Mononuclear cell (primary cell): ENCODE data around the gene WNT5B. TPM values are rescaled to one million over a fixed set of nuclear protein-coding genes. Genes with fewer than 3 reads are reported as not detected.

Experiments
- H3K27me3 ChIP-seq: 2 replicates; pipeline ENCODE4 v1.6.0; 2011; ENCODE audit warnings: low read length, control low read depth; ENCODE audit not compliant: insufficient read depth
- H3K4me1 ChIP-seq: 2 replicates; pipeline ENCODE4 v1.5.1; 2011; ENCODE audit warnings: mild to moderate bottlenecking, low read length, control low read depth; ENCODE audit not compliant: insufficient read depth
- H3K4me3 ChIP-seq: 2 replicates; pipeline ENCODE4 v1.5.1; 2011; ENCODE audit warnings: mild to moderate bottlenecking, low read length, moderate library complexity
- H3K9me3 ChIP-seq: 2 replicates; pipeline ENCODE4 v1.5.1; 2011; ENCODE audit warnings: low read depth, mild to moderate bottlenecking, control low read depth, low read length
- total RNA-seq: library from RNA; depleted of rRNA; stranded (reverse); fragments of >200 nt; gene quantifications from one replicate; pipeline ENCODE4 v1.2.3, GENCODE V29; 2012

WNT5B gene
- total RNA-seq: not detected

GRCh38 chr12:1628666-1629337 lies at the start of gene WNT5B:
Gene WNT5B (plus strand): TSS chr12:1629231. CDS start chr12:1631355, 2,124 bp downstream.
- H3K27me3 ChIP-seq: peaks cover 28% of the 10 kb centered on the region
- peak within 1 kb of the TSS; percentile 13 for H3K4me3 ChIP-seq
- peaks cover 35% of the 10 kb centered on the region for H3K4me1 ChIP-seq
- no peaks in the 10 kb centered on the region for H3K9me3 ChIP-seq

- Histone ChIP-seq H3K27me3 (no peaks in the 10 kb centered on the region), H3K4me3 (no peak overlapping the region), H3K9me3 (no peaks in the 10 kb centered on the region), H3K4me1 (peaks cover 7% of the 10 kb centered on the region)
Observed at GRCh38 chr12:1579651-1580435, 49.2 kb upstream of the WNT5B start.

- no peaks in the 10 kb centered on the region for H3K9me3 ChIP-seq
- H3K27me3 ChIP-seq: no peaks in the 10 kb centered on the region
- H3K4me1 ChIP-seq: peaks cover 7% of the 10 kb centered on the region
- H3K4me3 ChIP-seq: no peak overlapping the region
Observed at GRCh38 chr12:1580526-1580925, 48.5 kb upstream of the WNT5B start.

GRCh38 chr12:1581973-1582708 lies 46.9 kb upstream of the WNT5B start:
- H3K9me3 ChIP-seq: no peaks in the 10 kb centered on the region
- no peaks in the 10 kb centered on the region for H3K27me3 ChIP-seq
- H3K4me3 ChIP-seq: no peak overlapping the region
- H3K4me1 ChIP-seq: peaks cover 7% of the 10 kb centered on the region

GRCh38 chr12:1582709-1583050 lies 46.4 kb upstream of the WNT5B start:
- H3K4me3 ChIP-seq: no peak overlapping the region
- peaks cover 7% of the 10 kb centered on the region for H3K4me1 ChIP-seq
- no peaks in the 10 kb centered on the region for H3K27me3 ChIP-seq
- H3K9me3 ChIP-seq: no peaks in the 10 kb centered on the region

GRCh38 chr12:1583421-1584078 lies 45.5 kb upstream of the WNT5B start:
- Histone ChIP-seq H3K9me3 (no peaks in the 10 kb centered on the region), H3K4me3 (no peak overlapping the region), H3K27me3 (no peaks in the 10 kb centered on the region), H3K4me1 (peaks cover 7% of the 10 kb centered on the region)

GRCh38 chr12:1584326-1584725 lies 44.7 kb upstream of the WNT5B start:
- Histone ChIP-seq H3K9me3 (no peaks in the 10 kb centered on the region), H3K4me3 (no peak overlapping the region), H3K27me3 (no peaks in the 10 kb centered on the region), H3K4me1 (peaks cover 7% of the 10 kb centered on the region)

GRCh38 chr12:1587927-1588574 lies 41.0 kb upstream of the WNT5B start:
- peaks cover 40% of the 10 kb centered on the region for H3K4me1 ChIP-seq
- H3K27me3 ChIP-seq: no peaks in the 10 kb centered on the region
- no peaks in the 10 kb centered on the region for H3K9me3 ChIP-seq

GRCh38 chr12:1588575-1588947 lies 40.5 kb upstream of the WNT5B start:
- H3K27me3 ChIP-seq: no peaks in the 10 kb centered on the region
- H3K4me1 ChIP-seq: peaks cover 41% of the 10 kb centered on the region
- H3K9me3 ChIP-seq: no peaks in the 10 kb centered on the region
- H3K4me3 ChIP-seq: no peak overlapping the region

More at GRCh38 chr12:1587927-1588574, 41.0 kb upstream of the WNT5B start:
- H3K4me3 ChIP-seq: no peak overlapping the region

- no peaks in the 10 kb centered on the region for H3K27me3 ChIP-seq
- no peaks in the 10 kb centered on the region for H3K9me3 ChIP-seq
- H3K4me3 ChIP-seq: no peak overlapping the region
- H3K4me1 ChIP-seq: peaks cover 47% of the 10 kb centered on the region
Observed at GRCh38 chr12:1590221-1590979, 38.6 kb upstream of the WNT5B start.

- Histone ChIP-seq H3K9me3 (no peaks in the 10 kb centered on the region), H3K4me3 (no peak overlapping the region), H3K27me3 (no peaks in the 10 kb centered on the region), H3K4me1 (peaks cover 49% of the 10 kb centered on the region)
Observed at GRCh38 chr12:1591034-1591433, 38.0 kb upstream of the WNT5B start.

GRCh38 chr12:1591543-1591942 lies 37.5 kb upstream of the WNT5B start:
- Histone ChIP-seq H3K9me3 (no peaks in the 10 kb centered on the region), H3K27me3 (no peaks in the 10 kb centered on the region), H3K4me3 (peak overlapping the region; percentile 18), H3K4me1 (peaks cover 49% of the 10 kb centered on the region)

GRCh38 chr12:1592444-1593173 lies 36.4 kb upstream of the WNT5B start:
- Histone ChIP-seq H3K9me3 (no peaks in the 10 kb centered on the region), H3K4me1 (peaks cover 49% of the 10 kb centered on the region), H3K4me3 (peak overlapping the region; percentile 67), H3K27me3 (no peaks in the 10 kb centered on the region)
